NCI-H187 (cell line): ENCODE measurements around the gene ANKRD23.
A peak's percentile ranks its signal among the peaks of the same experiment; 100 is the strongest.
"Not testable (repeated sequence)": the region's sequence is repeated elsewhere in the genome, so short reads cannot be mapped to it uniquely, and the experiment has no call there.

ENCODE experiments used
- DNase-seq, 2 experiments: peaks; one replicate each; lab custom pipeline; 2025; lab: John Stamatoyannopoulos, UW

The ANKRD23 gene

DNA sequence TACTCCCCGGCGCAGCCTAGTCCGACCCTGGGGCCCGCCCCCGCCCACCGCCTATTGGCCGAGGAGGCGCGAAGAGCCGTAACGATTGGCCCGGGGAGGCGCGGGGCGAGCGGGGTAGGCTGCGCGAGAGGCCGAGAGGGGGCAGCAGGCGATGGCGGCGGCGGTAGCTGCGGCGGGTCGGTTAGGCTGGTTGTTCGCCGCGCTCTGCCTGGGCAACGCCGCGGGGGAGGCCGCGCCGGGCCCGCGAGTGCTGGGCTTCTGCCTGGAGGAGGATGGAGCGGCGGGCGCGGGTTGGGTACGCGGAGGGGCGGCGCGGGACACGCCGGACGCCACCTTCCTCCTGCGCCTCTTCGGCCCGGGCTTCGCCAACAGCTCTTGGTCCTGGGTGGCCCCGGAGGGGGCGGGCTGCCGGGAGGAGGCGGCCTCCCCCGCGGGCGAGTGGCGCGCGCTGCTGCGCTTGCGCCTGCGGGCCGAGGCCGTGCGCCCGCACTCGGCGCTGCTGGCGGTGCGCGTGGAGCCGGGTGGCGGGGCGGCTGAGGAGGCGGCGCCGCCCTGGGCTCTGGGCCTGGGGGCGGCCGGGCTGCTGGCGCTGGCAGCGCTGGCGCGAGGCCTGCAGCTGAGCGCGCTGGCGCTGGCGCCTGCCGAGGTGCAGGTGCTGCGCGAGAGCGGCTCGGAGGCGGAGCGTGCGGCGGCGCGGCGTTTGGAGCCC lies 27.5 kb downstream of the ANKRD23 start, which contains the start of gene CNNM3:
TSS of gene CNNM3 (plus strand) at position 142 of the 709 bp plus-strand sequence. CDS start at position 152, 10 bp downstream.
- peak; percentile 72 to 96 for DNase-seq

- DNase-seq: peak in 1 of 2 experiments; percentile 47
Observed at GRCh38 chr2:96815326-96816126, 28.3 kb downstream of the ANKRD23 start.

DNA sequence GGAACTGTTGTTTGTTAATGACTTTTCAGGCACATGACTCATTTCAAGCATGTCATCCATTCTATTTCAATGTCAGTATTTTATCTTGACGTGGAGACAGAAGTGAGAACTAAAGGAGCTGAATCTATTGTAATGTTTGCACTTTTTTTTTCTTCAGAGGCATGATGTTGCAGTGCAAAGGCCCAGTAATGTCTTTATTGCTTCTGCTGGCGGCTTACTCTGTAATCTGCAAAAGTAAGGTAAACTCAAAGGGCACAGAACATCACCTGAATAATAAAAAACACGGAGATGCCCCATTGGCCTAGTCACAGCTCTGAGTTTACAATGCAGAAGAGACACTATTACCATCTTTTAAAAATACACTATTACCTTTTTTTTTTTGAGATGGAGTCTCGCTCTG lies 30.2 kb downstream of the ANKRD23 start:
- no peak for DNase-seq

GRCh38 chr2:96811917-96812316 lies 31.9 kb downstream of the ANKRD23 start:
- DNase-seq: no peak

DNA sequence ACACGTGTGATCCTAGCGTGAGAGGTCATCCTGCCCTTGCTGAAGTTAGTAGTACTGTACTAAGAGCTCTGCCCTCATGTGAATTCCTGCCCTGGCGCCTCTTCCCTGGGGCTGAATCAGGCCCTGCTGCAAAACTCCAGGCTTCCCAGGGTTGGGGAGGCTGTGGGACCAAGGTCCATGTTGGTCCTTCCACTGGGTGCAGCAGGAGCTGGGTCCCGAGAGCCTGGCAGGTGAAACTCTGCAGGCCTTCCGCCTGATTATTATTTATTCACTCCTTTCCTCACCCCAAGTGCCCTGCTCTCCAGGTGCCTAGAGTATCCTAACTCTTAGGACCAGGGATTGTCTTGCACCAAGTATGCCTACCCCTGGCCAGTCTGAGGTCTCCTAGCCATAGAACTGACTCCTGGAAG lies 33.0 kb downstream of the ANKRD23 start:
- no peak for DNase-seq

- DNase-seq: no peak
Observed at GRCh38 chr2:96809951-96810782, 33.7 kb downstream of the ANKRD23 start.

- no peak for DNase-seq
Observed at GRCh38 chr2:96809216-96809882, 34.5 kb downstream of the ANKRD23 start.

- DNase-seq: no peak
Observed at GRCh38 chr2:96808176-96808837, 35.5 kb downstream of the ANKRD23 start.

GRCh38 chr2:96807127-96807471 lies 36.7 kb downstream of the ANKRD23 start:
- DNase-seq: no peak

GRCh38 chr2:96806468-96807126 lies 37.2 kb downstream of the ANKRD23 start:
- no peak for DNase-seq

- not testable (repeated sequence) for DNase-seq
Observed at GRCh38 chr2:96805946-96806345, 37.9 kb downstream of the ANKRD23 start.

DNA sequence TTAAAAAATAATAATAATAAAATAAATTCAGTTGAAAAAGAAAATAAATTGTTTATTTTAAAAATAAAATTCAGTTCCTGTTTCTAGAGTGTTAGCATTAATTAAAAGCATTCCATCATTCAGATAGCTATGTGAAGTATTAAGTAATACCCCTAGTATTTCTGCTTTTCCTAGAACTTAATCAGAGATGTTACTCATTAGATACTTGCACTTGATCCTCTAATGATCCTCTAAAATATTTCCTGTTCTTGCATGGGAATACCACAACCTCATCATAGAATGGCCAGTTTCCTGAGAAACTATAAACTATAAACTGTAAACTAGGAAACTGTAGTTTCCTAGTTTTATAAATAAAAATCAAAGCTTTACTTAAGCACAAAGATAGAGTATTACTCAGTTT lies 38.8 kb downstream of the ANKRD23 start:
- DNase-seq: no peak

GRCh38 chr2:96802721-96803120 lies 41.1 kb downstream of the ANKRD23 start:
- DNase-seq: no peak

DNA sequence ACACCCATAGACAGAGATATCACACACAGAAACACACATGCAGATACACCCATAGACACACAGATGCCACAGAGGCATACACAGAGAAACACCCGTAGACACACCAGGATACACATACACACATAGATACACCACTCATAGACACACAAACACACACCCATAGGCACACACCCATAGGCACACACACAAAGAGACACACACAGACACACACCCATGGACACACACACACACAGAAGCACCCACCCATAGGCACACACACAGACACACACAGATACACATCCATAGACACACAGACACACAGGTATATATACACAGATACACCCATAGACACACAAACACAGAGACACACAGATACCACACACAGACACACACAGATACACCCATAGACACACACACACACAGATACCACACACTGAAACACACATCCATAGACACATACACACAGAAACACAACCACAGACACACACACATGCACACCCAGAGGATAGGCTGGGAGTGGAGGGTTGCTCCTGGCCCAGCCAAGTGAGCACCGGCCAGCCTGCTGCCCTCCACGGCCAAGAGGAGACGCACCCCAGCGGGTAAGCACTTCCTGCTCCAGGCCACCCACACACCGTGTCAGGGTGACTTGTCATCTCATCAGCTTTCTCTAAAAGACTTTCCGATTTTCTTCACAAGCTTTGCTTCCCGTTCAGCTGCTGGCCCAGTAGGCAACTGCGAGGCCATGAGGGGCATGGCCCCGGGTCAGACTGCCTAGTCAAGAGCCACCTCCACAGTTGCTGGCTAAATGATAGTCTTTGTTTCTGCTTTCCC lies 41.8 kb downstream of the ANKRD23 start:
- no peak for DNase-seq

GRCh38 chr2:96801005-96801785 lies 42.6 kb downstream of the ANKRD23 start:
- peak in 1 of 2 experiments; percentile 19 for DNase-seq

- DNase-seq: no peak
Observed at GRCh38 chr2:96800061-96801004, 43.5 kb downstream of the ANKRD23 start.

DNA sequence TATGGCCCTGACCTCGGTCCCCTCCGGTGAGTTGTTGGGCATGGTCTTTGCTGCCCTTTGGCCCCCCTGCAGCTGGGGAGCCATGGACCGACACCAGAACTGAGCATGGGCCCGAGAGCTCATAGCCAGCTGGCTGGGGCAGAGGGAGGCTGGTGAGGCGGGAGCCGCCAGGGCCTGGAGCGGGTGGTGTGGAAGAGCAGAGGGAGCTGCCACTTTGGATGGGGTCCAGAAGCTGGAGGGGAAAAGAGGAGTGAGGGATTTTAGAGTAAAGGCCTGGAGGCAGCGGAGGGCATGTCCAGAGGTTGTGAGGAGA lies 44.2 kb downstream of the ANKRD23 start:
- no peak for DNase-seq
